GM12878 (cell line): ENCODE measurements around the gene NPEPPS.

Experiments used
- BRCA1 ChIP-seq: IDR thresholded peaks from 2 replicates; pipeline ENCODE4 v1.6.1; 2011; ENCODE audit warnings: low read depth, low read length, improper control_type of control experiment
- CHD1 ChIP-seq: IDR thresholded peaks from 2 replicates; pipeline ENCODE4 v1.6.1; 2012; ENCODE audit warnings: low read depth, low read length, improper control_type of control experiment
- CREM ChIP-seq: IDR thresholded peaks from 2 replicates; pipeline ENCODE4 v1.6.1; 2014; ENCODE audit warnings: antibody characterized with exemption, low read depth
- CTCF ChIP-seq, 3 experiments: IDR thresholded peaks in 2 of 3; conservative IDR thresholded peaks in 1 of 3; 2 replicates each; pipeline ENCODE4 v1.5.1; 2011; ENCODE audit warnings: low read depth in 3 of 3, low read length in 3 of 3, mild to moderate bottlenecking in 3 of 3, control low read depth in 2 of 3, moderate library complexity in 2 of 3, inconsistent platforms in 1 of 3, mixed read lengths in 1 of 3; ENCODE audit not compliant: control insufficient read depth in 2 of 3, insufficient read depth in 1 of 3; ENCODE audit errors: extremely low read depth in 1 of 3
- EZH2 ChIP-seq: IDR thresholded peaks from 2 replicates; pipeline ENCODE4 v1.6.1; 2012; ENCODE audit warnings: low read depth, mild to moderate bottlenecking, control low read depth, inconsistent platforms, low read length, borderline replicate concordance; ENCODE audit not compliant: control insufficient read depth
- GABPA ChIP-seq: IDR thresholded peaks from 2 replicates; pipeline ENCODE4 v1.6.1; 2014; ENCODE audit warnings: antibody characterized with exemption, low read depth, mild to moderate bottlenecking, inconsistent platforms
- NFYB ChIP-seq: IDR thresholded peaks from 2 replicates; pipeline ENCODE4 v1.6.1; 2011; ENCODE audit warnings: low read depth, mild to moderate bottlenecking, low read length, improper control_type of control experiment, moderate library complexity; ENCODE audit not compliant: insufficient read depth
- NRF1 ChIP-seq: conservative IDR thresholded peaks from 2 replicates; pipeline ENCODE4 v1.6.1; 2011; ENCODE audit warnings: mild to moderate bottlenecking, low read depth, low read length, improper control_type of control experiment
- RFX5 ChIP-seq: IDR thresholded peaks from 2 replicates; pipeline ENCODE4 v1.6.1; 2011; ENCODE audit warnings: low read depth, low read length, improper control_type of control experiment
- SP1 ChIP-seq: IDR thresholded peaks from one replicate; pipeline ENCODE4 v1.6.1; 2011; ENCODE audit warnings: low read depth, low read length
- SREBF2 ChIP-seq: IDR thresholded peaks from 2 replicates; pipeline ENCODE4 v1.6.1; 2012; ENCODE audit warnings: mild to moderate bottlenecking, low read length
- STAT1 ChIP-seq: fragments of 450-650 bp; conservative IDR thresholded peaks from 2 replicates; pipeline ENCODE4 v1.6.1; 2014; ENCODE audit warnings: antibody characterized with exemption, mild to moderate bottlenecking
- TAF1 ChIP-seq: IDR thresholded peaks from 2 replicates; pipeline ENCODE4 v1.6.1; 2011; ENCODE audit warnings: mild to moderate bottlenecking, low read depth, low read length, borderline replicate concordance

GRCh38 chr17:47635734-47636133, 104.8 kb downstream of the NPEPPS start:
- TF ChIP-seq EZH2 (no peak), CHD1 (no peak), CTCF (IDR thresholded peaks at IDR 0.05 in 2 of 3, conservative IDR thresholded peaks at IDR 0.05 in 1 of 3; ENCODE audit: control insufficient read depth in 2 of 3, extremely low read depth in 1 of 3, insufficient read depth in 1 of 3, low read depth in 3 of 3, low read length in 3 of 3) (no peak), BRCA1 (no peak), SP1 (no peak), CREM (no peak), NFYB (no peak), TAF1 (no peak), SREBF2 (no peak), STAT1 (no peak), NRF1 (no peak), RFX5 (no peak), GABPA (no peak)
